Pancreas (tissue), 10 donors: ENCODE results near the gene LPIN1. TPM values are rescaled to one million over a fixed set of nuclear protein-coding genes. Genes with fewer than 3 reads are reported as not detected.
A peak's percentile ranks its signal among the peaks of the same experiment; 100 is the strongest.

ENCODE experiments used
- ATAC-seq, 4 donors: fragments of 200-7000 bp; cut with Tn5 transposase; one replicate each; pipeline versions ENCODE4 v1.8.0 to v1.9.1; 2020; ENCODE audit warnings: mild to moderate bottlenecking in 4 of 4, moderate library complexity in 4 of 4
- DNase-seq, 6 donors: peaks; one replicate each; pipeline ENCODE4 v3.0.0-alpha.2; 2020
- FAIRE-seq: peaks from 2 replicates; lab custom pipeline; 2012; peaks lifted over from hg19 to GRCh38; lab: Jason Lieb, UNC
- H3K27ac ChIP-seq, 4 donors: fragments of 200-600 bp; sonication (generic); 1 replicate in 3 of 4; 2 replicates in 1 of 4; pipeline versions ENCODE4 v1.5.0 to v1.8.0; 2020
- H3K27me3 ChIP-seq, 4 donors: fragments of 200-600 bp; one replicate each; pipeline ENCODE4 v1.8.0; 2021
- H3K36me3 ChIP-seq, 3 donors: fragments of 200-600 bp; sonication (generic) in 1 of 3; one replicate each; pipeline versions ENCODE4 v1.5.0 to v1.8.0; 2020 to 2021
- H3K4me1 ChIP-seq, 3 donors: fragments of 200-600 bp; one replicate each; pipeline ENCODE4 v1.8.0; 2021
- H3K4me3 ChIP-seq, 4 donors: fragments of 200-600 bp; sonication (generic) in 2 of 4; one replicate each; pipeline versions ENCODE4 v1.5.0 to v1.8.0; 2020 to 2021
- H3K9me3 ChIP-seq, 4 donors: fragments of 200-600 bp; one replicate each; pipeline ENCODE4 v1.8.0; 2021
- WGBS, 2 donors: extraction: QIAGEN DNeasy Blood & Tissue Kit; methylation state at CpG; one replicate each; pipeline ENCODE4 v1.1.7; 2013; 5-methylcytosine and 5-hydroxymethylcytosine counted together
- intact Hi-C, 3 donors: fragments of 100-400 bp; cut with DNase I; formaldehyde crosslinking; loops; one replicate each; pipeline versions ENCODE4 v1.11.1 to v1.14.2; 2022
- polyA plus RNA-seq, 2 donors: library from polyadenylated mRNA; stranded (reverse); fragments of 200-250 nt; gene quantifications; one replicate each; pipeline ENCODE4 v1.2.3, GENCODE V29; 2013
- total RNA-seq, 6 donors: library from RNA; stranded (reverse); fragmentation: NEBNext Ultra II Directional in 4 of 6; extraction: Animal tissue kit (Norgen Biotek cat#: 25700) in 4 of 6; gene quantifications; one replicate each; pipeline versions ENCODE4 v1.2.1 to v1.2.4, GENCODE V29; 2021 to 2023
- TF ChIP-seq, protein P1 (sequence below), 4 donors: fragments of 200-600 bp; sonication (generic) in 3 of 4; IDR thresholded peaks; one replicate each; pipeline versions ENCODE4 v1.5.0 to v1.8.0; 2021; ENCODE audit warnings: antibody characterized with exemption in 4 of 4
- donor health status: healthy with polysubstance abuse.
- donor health status: DM: no; HTN: no; CAD: no; lungs with moderate emphysema.
- donor health status: DM: no; HTN: no; CAD: no.
- donor health status: control.
- donor health status: control.
- donor health status: Bipolar disorder and iron deficiency.
- donor health status: DM: yes; HTN: yes; CAD: no.
- donor health status: DM: no; HTN: no; CAD: no.
- donor health status: DM: no; HTN: no; CAD: no.
- donor health status: DM: yes; HTN: yes; CAD: no.

Gene LPIN1
- total and polyA plus RNA-seq, 8 donors = 7.4 to 16.5 (median 9.9) TPM

DNA sequence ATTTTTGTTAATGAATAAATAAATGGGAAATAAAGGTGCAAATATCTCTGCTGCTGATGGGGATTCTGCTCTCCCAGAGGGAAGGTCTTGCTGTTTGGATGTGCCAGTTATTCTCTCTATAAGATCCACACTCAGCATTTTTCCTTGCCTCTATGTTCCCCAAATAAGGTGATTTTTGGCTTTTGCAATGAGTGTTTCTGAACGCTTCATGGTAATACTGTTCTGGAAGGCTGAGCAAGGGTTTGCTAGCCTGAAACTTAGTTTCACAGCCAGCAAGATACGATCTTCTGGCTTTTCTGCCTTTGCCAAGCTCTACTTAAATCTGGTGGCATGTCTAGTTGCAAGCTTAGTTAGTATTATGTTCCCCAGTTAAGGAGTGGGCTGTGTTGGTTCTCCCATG, 114.6 kb downstream of the LPIN1 start:
- intact Hi-C loops = loop anchor here in 2 of 3 donors (10.0 kb wide), 2 partner anchors 854 to 1144 kb away; partner anchors contain the start of gene TRIB2 (in 1 of the 2)
- FAIRE-seq = no peak

DNA sequence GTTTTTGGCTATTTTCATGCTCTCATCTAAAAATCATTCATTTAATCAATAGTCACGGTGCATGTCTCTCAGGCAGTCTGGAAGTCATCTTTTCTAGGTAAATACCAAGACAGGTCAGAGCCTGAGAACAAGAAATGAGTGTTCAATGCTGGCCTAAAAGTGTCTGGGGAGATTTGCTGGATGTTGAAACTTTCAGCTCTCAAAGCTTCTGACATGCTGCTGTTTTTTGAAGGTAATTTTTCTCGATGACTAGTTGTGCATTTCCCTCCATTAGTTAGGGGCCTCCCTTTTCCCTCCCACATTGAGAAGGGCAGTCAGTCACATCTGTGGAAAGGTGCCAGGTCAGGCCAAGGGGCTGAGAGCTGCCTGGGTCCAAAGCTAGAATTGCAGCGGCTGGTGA, 115.6 kb downstream of the LPIN1 start:
- no peak for DNase-seq
- H3K4me1 ChIP-seq = peaks cover 0 to 3% (median 0%) of the 10 kb centered on the region in 3 donors
- H3K4me3 ChIP-seq = no peak overlapping the region
- no peak for FAIRE-seq
- 69 to 71% methylated on average over 3 of the region's 3 CpGs for WGBS, 2 donors
- no peak overlapping the region for H3K27ac ChIP-seq
- H3K36me3 ChIP-seq = no peaks in the 10 kb centered on the region
- intact Hi-C loops = loop anchor here in 2 of 3 donors (10.0 kb wide), 2 partner anchors 853 to 1143 kb away; partner anchors contain the start of gene TRIB2 (in 1 of the 2)
- H3K27me3 ChIP-seq = no peaks in the 10 kb centered on the region
- TF ChIP-seq, protein P1, sequence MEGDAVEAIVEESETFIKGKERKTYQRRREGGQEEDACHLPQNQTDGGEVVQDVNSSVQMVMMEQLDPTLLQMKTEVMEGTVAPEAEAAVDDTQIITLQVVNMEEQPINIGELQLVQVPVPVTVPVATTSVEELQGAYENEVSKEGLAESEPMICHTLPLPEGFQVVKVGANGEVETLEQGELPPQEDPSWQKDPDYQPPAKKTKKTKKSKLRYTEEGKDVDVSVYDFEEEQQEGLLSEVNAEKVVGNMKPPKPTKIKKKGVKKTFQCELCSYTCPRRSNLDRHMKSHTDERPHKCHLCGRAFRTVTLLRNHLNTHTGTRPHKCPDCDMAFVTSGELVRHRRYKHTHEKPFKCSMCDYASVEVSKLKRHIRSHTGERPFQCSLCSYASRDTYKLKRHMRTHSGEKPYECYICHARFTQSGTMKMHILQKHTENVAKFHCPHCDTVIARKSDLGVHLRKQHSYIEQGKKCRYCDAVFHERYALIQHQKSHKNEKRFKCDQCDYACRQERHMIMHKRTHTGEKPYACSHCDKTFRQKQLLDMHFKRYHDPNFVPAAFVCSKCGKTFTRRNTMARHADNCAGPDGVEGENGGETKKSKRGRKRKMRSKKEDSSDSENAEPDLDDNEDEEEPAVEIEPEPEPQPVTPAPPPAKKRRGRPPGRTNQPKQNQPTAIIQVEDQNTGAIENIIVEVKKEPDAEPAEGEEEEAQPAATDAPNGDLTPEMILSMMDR (IDR thresholded peaks at IDR 0.05) = no peak
- no peak for ATAC-seq
- H3K9me3 ChIP-seq = no peaks in the 10 kb centered on the region

More for the DNA sequence above, 114.6 kb downstream of the LPIN1 start:
- 70 to 89% methylated on average over 2 of the region's 2 CpGs for WGBS, 2 donors
- peaks cover 0 to 3% (median 0%) of the 10 kb centered on the region in 3 donors for H3K4me1 ChIP-seq
- H3K4me3 ChIP-seq = no peak overlapping the region
- ATAC-seq (no peak), DNase-seq (no peak)
- no peak overlapping the region for H3K27ac ChIP-seq
- TF ChIP-seq, protein P1 (IDR thresholded peaks at IDR 0.05) = no peak
- H3K27me3 ChIP-seq = no peaks in the 10 kb centered on the region
- no peaks in the 10 kb centered on the region for H3K36me3 ChIP-seq
- no peaks in the 10 kb centered on the region for H3K9me3 ChIP-seq

DNA sequence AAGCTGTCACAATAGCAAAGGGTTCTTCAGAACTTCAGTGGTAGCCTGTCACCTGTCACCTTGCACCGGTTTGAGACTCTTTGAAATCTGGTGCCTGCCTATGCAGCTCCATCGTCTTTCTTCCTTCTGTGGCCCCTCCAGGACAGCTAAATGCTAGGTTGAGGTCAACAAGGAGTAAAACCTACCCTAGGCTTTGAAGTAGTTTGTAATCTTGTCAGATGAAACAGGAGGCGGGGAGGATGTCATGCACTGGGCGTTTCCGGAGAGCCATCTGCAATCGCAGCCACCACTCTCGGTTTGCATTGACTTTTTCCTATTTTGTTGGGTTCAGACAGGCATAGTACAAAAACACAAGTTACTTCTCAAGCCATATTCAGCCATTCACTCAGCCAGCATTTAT, 116.7 kb downstream of the LPIN1 start:
- ATAC-seq (no peak), FAIRE-seq (no peak), DNase-seq (no peak)
- intact Hi-C loops = loop anchor here in 2 of 3 donors (10.0 kb wide), 2 partner anchors 852 to 1142 kb away; partner anchors contain the start of gene TRIB2 (in 1 of the 2)
- H3K4me1 ChIP-seq = peaks cover 0 to 3% (median 0%) of the 10 kb centered on the region in 3 donors
- H3K27me3 ChIP-seq = no peaks in the 10 kb centered on the region
- H3K9me3 ChIP-seq = no peaks in the 10 kb centered on the region
- H3K36me3 ChIP-seq = no peaks in the 10 kb centered on the region
- 69 to 88% methylated on average over 7 of the region's 7 CpGs for WGBS, 2 donors
- H3K27ac ChIP-seq = no peak overlapping the region
- TF ChIP-seq, protein P1 (IDR thresholded peaks at IDR 0.05) = no peak
- H3K4me3 ChIP-seq = no peak overlapping the region

DNA sequence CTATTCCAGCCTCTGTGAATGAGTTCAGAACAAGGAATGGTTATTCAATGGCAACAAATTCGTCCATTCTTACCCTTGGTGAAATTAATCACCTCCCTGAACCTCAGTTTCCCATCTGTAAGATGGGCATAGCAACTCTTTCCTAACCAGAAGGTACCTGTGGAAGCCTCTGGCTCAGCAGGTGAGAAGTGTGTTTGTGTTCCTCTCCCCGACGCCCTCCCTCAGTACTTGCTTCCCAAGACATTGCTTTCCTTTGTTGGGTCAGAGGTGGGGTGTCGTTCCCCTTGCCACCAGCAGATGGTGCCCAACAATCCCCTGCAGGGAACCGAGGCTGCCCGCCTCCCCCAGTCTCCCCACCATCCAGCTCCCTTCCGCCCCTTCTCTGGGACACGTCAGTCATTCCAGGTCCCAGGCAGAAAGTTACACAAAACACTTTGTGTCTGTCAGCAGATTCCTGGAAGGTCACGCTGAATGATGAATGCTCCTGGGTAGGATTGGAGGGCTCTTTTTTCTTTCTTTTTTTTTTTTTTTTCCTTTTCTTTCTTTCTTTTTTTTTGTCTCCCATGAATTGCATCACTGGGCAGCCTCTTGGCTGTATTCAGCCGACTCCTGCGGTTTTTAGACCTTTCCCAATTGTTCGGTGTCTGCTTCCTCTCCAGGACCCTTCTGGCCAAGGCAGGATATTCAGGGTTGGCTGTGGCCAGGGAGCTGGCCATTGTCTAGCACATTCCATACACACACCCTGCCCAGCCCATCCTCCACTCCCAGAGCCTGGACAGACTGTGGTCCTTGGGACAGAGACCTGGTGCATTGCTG, 117.3 kb downstream of the LPIN1 start:
- no peak for FAIRE-seq

More for the DNA sequence above, 117.3 kb downstream of the LPIN1 start:
- Histone ChIP-seq H3K36me3 (no peaks in the 10 kb centered on the region), H3K27ac (no peak overlapping the region), H3K4me1 (peaks cover 0 to 3% (median 0%) of the 10 kb centered on the region in 3 donors), H3K27me3 (no peaks in the 10 kb centered on the region), H3K9me3 (no peaks in the 10 kb centered on the region), H3K4me3 (no peak overlapping the region)
- TF ChIP-seq, protein P1 (IDR thresholded peaks at IDR 0.05) = peak; percentile 80 to 92 (median 89)
- ATAC-seq (peak; percentile 87 to 98 (median 98)), DNase-seq (peak; percentile 61 to 84 (median 78))
- 12 to 15% methylated on average over 12 of the region's 12 CpGs for WGBS, 2 donors
- intact Hi-C loops = loop anchor here in 2 of 3 donors (10.0 kb wide), 2 partner anchors 851 to 1141 kb away; partner anchors contain the start of gene TRIB2 (in 1 of the 2)
